ENCODE results near the gene SPTBN1. TPM values are rescaled to one million over a fixed set of nuclear protein-coding genes. Genes with fewer than 3 reads are reported as not detected.

The SPTBN1 gene
- total RNA-seq, 1 experiment from 2014 or later, result 202 TPM

DNA sequence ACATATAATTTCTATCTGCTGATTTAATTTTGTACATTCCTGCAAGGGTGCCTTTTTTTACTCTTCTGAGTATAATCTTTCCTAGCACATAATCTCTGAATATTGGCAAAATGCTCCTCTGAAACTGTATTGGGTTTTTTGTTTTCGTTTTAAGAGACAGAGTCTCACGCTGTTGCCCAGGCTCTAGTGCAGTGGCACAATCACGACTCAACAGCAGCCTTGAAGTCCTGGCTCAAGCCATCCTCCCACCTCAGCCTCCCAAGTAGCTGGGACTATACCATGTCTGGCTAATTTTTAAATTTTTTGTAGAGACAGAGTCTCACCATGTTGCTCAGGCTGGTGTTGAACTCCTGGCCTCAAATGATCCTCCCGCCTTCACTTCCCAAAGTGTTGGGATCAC, 104.9 kb downstream of the SPTBN1 start:
- Histone ChIP-seq H3K36me3 (ENCODE audit: low read depth, low read length) (0 out of 2 replicates have a peak, but pooled peaks cover 8% of the 10 kb centered on the region), H3K4me1 (ENCODE audit: insufficient read depth, low read length) (peaks cover 29% of the 10 kb centered on the region), H3K9me2 (replicated peaks; ENCODE audit: low read length) (no peaks in the 10 kb centered on the region), H3F3A (ENCODE audit: low read length, unreplicated experiment) (no peaks in the 10 kb centered on the region), H3K9me3 (ENCODE audit: low read length) (no peaks in the 10 kb centered on the region), H3K27me3 (ENCODE audit: low read length) (no peaks in the 10 kb centered on the region), H4K20me1 (ENCODE audit: low read length) (peaks cover 15% of the 10 kb centered on the region; the same call in 1 of the 2 replicates), H3K4me3 (ENCODE audit: low read length) (peak overlapping the region; percentile 78), H3K27ac (ENCODE audit: low read length) (peak overlapping the region; percentile 96), H3K9ac (ENCODE audit: low read length) (peak overlapping the region; percentile 93), H2AFZ (ENCODE audit: low read length) (no peak overlapping the region), H3K4me2 (ENCODE audit: low read length) (peak overlapping the region; percentile 90), H3K79me2 (ENCODE audit: low read length) (peaks cover 93% of the 10 kb centered on the region)
- ChIA-PET POLR2A (ENCODE audit: unreplicated experiment) (no interaction called here), CTCF (no interaction called here)
- TF ChIP-seq, protein P1, sequence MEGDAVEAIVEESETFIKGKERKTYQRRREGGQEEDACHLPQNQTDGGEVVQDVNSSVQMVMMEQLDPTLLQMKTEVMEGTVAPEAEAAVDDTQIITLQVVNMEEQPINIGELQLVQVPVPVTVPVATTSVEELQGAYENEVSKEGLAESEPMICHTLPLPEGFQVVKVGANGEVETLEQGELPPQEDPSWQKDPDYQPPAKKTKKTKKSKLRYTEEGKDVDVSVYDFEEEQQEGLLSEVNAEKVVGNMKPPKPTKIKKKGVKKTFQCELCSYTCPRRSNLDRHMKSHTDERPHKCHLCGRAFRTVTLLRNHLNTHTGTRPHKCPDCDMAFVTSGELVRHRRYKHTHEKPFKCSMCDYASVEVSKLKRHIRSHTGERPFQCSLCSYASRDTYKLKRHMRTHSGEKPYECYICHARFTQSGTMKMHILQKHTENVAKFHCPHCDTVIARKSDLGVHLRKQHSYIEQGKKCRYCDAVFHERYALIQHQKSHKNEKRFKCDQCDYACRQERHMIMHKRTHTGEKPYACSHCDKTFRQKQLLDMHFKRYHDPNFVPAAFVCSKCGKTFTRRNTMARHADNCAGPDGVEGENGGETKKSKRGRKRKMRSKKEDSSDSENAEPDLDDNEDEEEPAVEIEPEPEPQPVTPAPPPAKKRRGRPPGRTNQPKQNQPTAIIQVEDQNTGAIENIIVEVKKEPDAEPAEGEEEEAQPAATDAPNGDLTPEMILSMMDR (conservative IDR thresholded peaks at IDR 0.05; ENCODE audit: low read depth, low read length), result no peak
- TF ChIP-seq EZH2 (IDR thresholded peaks at IDR 0.05; ENCODE audit: low read length, unreplicated experiment) (no peak), EZH2phosphoT487 (IDR thresholded peaks at IDR 0.05; ENCODE audit: borderline replicate concordance, low read length) (no peak)
- no peak for DNase-seq
- intact Hi-C loops (cut with micrococcal nuclease), result no loop called here
- ATAC-seq, result no peak
- no TSS peak for BruUV-seq (replicated peaks)

DNA sequence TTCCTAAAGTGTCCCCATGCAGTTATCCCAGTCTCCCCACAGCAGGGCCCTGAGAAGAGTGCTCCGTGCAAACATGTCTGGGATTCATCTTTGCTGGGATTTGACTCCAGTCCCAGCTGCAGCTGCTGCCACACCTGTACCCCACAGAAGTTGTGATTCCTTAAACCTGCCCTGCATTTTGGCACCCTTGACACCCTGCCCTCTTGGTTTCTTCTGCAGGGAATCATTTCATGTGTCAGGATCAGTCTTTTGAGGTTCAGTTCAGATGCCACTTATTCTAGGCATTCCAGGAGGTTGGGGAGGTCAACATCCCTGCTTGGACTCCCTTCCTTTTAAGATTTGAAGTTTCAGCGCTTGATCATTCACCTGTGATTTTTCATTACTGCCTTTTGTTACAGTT, 108.3 kb downstream of the SPTBN1 start:
- Histone ChIP-seq H3K4me1 (ENCODE audit: insufficient read depth, low read length) (peaks cover 23% of the 10 kb centered on the region), H4K20me1 (ENCODE audit: low read length) (peaks cover 15% of the 10 kb centered on the region; the same call in 1 of the 2 replicates), H3K27me3 (ENCODE audit: low read length) (no peaks in the 10 kb centered on the region), H3K4me3 (ENCODE audit: low read length) (no peak overlapping the region), H3K4me2 (ENCODE audit: low read length) (no peak overlapping the region), H3K79me2 (ENCODE audit: low read length) (peaks cover 99% of the 10 kb centered on the region), H3K9ac (ENCODE audit: low read length) (no peak overlapping the region), H3F3A (ENCODE audit: low read length, unreplicated experiment) (peaks cover 7% of the 10 kb centered on the region), H3K9me2 (replicated peaks; ENCODE audit: low read length) (no peaks in the 10 kb centered on the region), H3K9me3 (ENCODE audit: low read length) (no peaks in the 10 kb centered on the region), H3K36me3 (ENCODE audit: low read depth, low read length) (peaks cover 18% of the 10 kb centered on the region; the same call in 1 of the 2 replicates), H3K27ac (ENCODE audit: low read length) (no peak overlapping the region), H2AFZ (ENCODE audit: low read length) (no peak overlapping the region)
- ChIA-PET POLR2A (ENCODE audit: unreplicated experiment) (no interaction called here), CTCF (no interaction called here)
- intact Hi-C loops (cut with micrococcal nuclease), result no loop called here
- no peak for TF ChIP-seq EZH2phosphoT487 (IDR thresholded peaks at IDR 0.05; ENCODE audit: borderline replicate concordance, low read length)
- TF ChIP-seq, protein P1 (conservative IDR thresholded peaks at IDR 0.05; ENCODE audit: low read depth, low read length), result no peak
- TF ChIP-seq EZH2 (IDR thresholded peaks at IDR 0.05; ENCODE audit: low read length, unreplicated experiment), result no peak
- no TSS peak for BruUV-seq (replicated peaks)
- ATAC-seq (no peak), DNase-seq (no peak)

DNA sequence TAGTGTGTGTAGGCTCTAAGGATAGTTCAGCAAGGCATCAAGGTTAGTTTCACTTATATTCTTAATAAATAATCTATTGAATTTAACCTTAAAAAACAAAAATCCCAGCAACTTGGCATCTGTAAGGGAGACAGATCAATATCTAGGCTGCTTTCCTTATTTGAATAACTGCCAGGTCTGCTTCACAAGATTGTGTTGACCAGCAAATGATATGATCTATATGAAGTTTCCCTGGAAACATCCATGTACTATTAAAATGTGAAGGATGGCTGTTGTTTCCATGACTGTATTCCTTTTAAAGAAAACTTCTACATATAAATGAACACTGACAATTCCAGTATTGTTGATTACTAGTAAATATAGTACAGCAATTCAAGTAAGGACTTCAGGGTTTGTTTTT, 109.4 kb downstream of the SPTBN1 start:
- Histone ChIP-seq H3K9me3 (ENCODE audit: low read length) (no peaks in the 10 kb centered on the region), H4K20me1 (ENCODE audit: low read length) (0 out of 2 replicates have a peak, but pooled peaks cover 14% of the 10 kb centered on the region), H3K27me3 (ENCODE audit: low read length) (no peaks in the 10 kb centered on the region), H3K27ac (ENCODE audit: low read length) (no peak overlapping the region), H2AFZ (ENCODE audit: low read length) (no peak overlapping the region), H3K4me3 (ENCODE audit: low read length) (no peak overlapping the region), H3F3A (ENCODE audit: low read length, unreplicated experiment) (peaks cover 9% of the 10 kb centered on the region), H3K9ac (ENCODE audit: low read length) (no peak overlapping the region), H3K9me2 (replicated peaks; ENCODE audit: low read length) (no peaks in the 10 kb centered on the region), H3K4me1 (ENCODE audit: insufficient read depth, low read length) (peaks cover 34% of the 10 kb centered on the region), H3K36me3 (ENCODE audit: low read depth, low read length) (peaks cover 18% of the 10 kb centered on the region; the same call in 1 of the 2 replicates), H3K4me2 (ENCODE audit: low read length) (no peak overlapping the region), H3K79me2 (ENCODE audit: low read length) (peaks cover 99% of the 10 kb centered on the region)
- ATAC-seq (no peak), DNase-seq (no peak)
- CTCF ChIA-PET, result interaction anchor here (0.7 kb wide), 1 partner anchor 48 kb away, joined by 14 read pairs; no protein-coding TSS in a partner anchor
- no TSS peak for BruUV-seq (replicated peaks)
- intact Hi-C loops (cut with micrococcal nuclease), result no loop called here
- POLR2A ChIA-PET (ENCODE audit: unreplicated experiment), result no interaction called here
- TF ChIP-seq EZH2 (IDR thresholded peaks at IDR 0.05; ENCODE audit: low read length, unreplicated experiment) (no peak), EZH2phosphoT487 (IDR thresholded peaks at IDR 0.05; ENCODE audit: borderline replicate concordance, low read length) (no peak)
- TF ChIP-seq, protein P1 (conservative IDR thresholded peaks at IDR 0.05; ENCODE audit: low read depth, low read length), result no peak

All from PC-3 (cell line).